Stomach (tissue), 9 donors: Measurements from ENCODE around the gene HAPSTR1. TPM values are rescaled to one million over a fixed set of nuclear protein-coding genes. Genes with fewer than 3 reads are reported as not detected.

Source experiments
- DNase-seq, 2 donors: peaks; one replicate each; pipeline versions ENCODE4 v3.0.0 to v3.0.0-alpha.2; 2013 to 2019
- H3K27ac ChIP-seq, 5 donors: fragments of 200-600 bp in 4 of 5; sonication (generic) in 4 of 5; one replicate each; pipeline ENCODE4 v1.5.1; 2013 to 2019; ENCODE audit warnings: mild to moderate bottlenecking in 1 of 5, moderate library complexity in 1 of 5
- H3K27me3 ChIP-seq, 3 donors: fragments of 200-600 bp; sonication (generic); one replicate each; pipeline ENCODE4 v1.5.1; 2017 to 2019; ENCODE audit warnings: mixed run types in 1 of 3
- H3K36me3 ChIP-seq, 4 donors: fragments of 200-600 bp; sonication (generic); 1 replicate in 3 of 4; 2 replicates in 1 of 4; pipeline ENCODE4 v1.5.1; 2016 to 2019
- H3K4me1 ChIP-seq, 4 donors: fragments of 200-600 bp; sonication (generic); one replicate each; pipeline ENCODE4 v1.5.1; 2016 to 2019
- H3K4me3 ChIP-seq, 4 donors: fragments of 200-600 bp; sonication (generic) in 3 of 4; one replicate each; pipeline ENCODE4 v1.5.1; 2016 to 2019; ENCODE audit warnings: mild to moderate bottlenecking in 1 of 4
- H3K9me3 ChIP-seq, 4 donors: fragments of 200-600 bp; sonication (generic); one replicate each; pipeline ENCODE4 v1.5.1; 2016 to 2019
- EP300 ChIP-seq: sonication (generic); formaldehyde crosslinking; IDR thresholded peaks from one replicate; pipeline ENCODE4 v1.6.1; 2017; ENCODE audit warnings: antibody characterized with exemption
- POLR2A ChIP-seq, 4 donors: fragments of 450-650 bp; IDR thresholded peaks; one replicate each; pipeline ENCODE4 v1.6.1; 2016; ENCODE audit warnings: antibody characterized with exemption in 4 of 4, control low read depth in 2 of 4, mild to moderate bottlenecking in 1 of 4, moderate library complexity in 1 of 4
- POLR2AphosphoS5 ChIP-seq, 3 donors: sonication (generic); formaldehyde crosslinking; IDR thresholded peaks; one replicate each; pipeline ENCODE4 v1.6.1; 2016; ENCODE audit warnings: antibody characterized with exemption in 3 of 3
- WGBS, 5 donors: extraction: QIAGEN DNeasy Blood & Tissue Kit in 3 of 5; methylation state at CpG; one replicate each; pipeline versions ENCODE4 v1.1.5 to v1.1.7; 2013 to 2018; 5-methylcytosine and 5-hydroxymethylcytosine counted together
- intact Hi-C: fragments of 100-400 bp; cut with DNase I; formaldehyde crosslinking; loops from one replicate; pipeline ENCODE4 v1.15.1; 2023; ENCODE audit warnings: low total_unique reads
- polyA plus RNA-seq, 3 donors: library from polyadenylated mRNA; stranded (reverse); fragments of 200-250 nt; gene quantifications; one replicate each; pipeline ENCODE4 v1.2.3, GENCODE V29; 2013
- total RNA-seq, 5 donors: library from RNA; depleted of rRNA; stranded (reverse); fragments of >200 nt; gene quantifications; one replicate each; pipeline versions ENCODE4 v1.1.0 to v1.2.3, GENCODE V29; 2014 to 2016
- TF ChIP-seq, protein P1 (sequence below), 7 experiments: fragments of 450-650 bp in 4 of 7; fragments of 200-600 bp in 3 of 7; sonication (generic) in 3 of 7; IDR thresholded peaks; one replicate each; pipeline ENCODE4 v1.5.1; 2016 to 2019; ENCODE audit warnings: antibody characterized with exemption in 7 of 7, control low read depth in 2 of 7, mild to moderate bottlenecking in 1 of 7
- donor health status: healthy with polysubstance abuse.
- donor health status: Bipolar disorder and iron deficiency.
- donor health status: healthy.

HAPSTR1 gene
- total and polyA plus RNA-seq, 8 donors = 6.6 to 84.1 (median 37.4) TPM

GRCh38 chr16:9116141-9116540, 24.7 kb downstream of the HAPSTR1 start:
- Histone ChIP-seq H3K4me1 (peaks cover 31 to 95% (median 61%) of the 10 kb centered on the region in 4 donors), H3K27me3 (no peaks in the 10 kb centered on the region), H3K27ac (no peak overlapping the region), H3K4me3 (no peak overlapping the region), H3K36me3 (peaks cover 7 to 39% (median 34%) of the 10 kb centered on the region in 4 donors), H3K9me3 (no peaks in the 10 kb centered on the region)
- DNase-seq = no peak
- TF ChIP-seq EP300 = no peak
- TF ChIP-seq POLR2A (IDR thresholded peaks at IDR 0.05) = no peak
- TF ChIP-seq, protein P1, sequence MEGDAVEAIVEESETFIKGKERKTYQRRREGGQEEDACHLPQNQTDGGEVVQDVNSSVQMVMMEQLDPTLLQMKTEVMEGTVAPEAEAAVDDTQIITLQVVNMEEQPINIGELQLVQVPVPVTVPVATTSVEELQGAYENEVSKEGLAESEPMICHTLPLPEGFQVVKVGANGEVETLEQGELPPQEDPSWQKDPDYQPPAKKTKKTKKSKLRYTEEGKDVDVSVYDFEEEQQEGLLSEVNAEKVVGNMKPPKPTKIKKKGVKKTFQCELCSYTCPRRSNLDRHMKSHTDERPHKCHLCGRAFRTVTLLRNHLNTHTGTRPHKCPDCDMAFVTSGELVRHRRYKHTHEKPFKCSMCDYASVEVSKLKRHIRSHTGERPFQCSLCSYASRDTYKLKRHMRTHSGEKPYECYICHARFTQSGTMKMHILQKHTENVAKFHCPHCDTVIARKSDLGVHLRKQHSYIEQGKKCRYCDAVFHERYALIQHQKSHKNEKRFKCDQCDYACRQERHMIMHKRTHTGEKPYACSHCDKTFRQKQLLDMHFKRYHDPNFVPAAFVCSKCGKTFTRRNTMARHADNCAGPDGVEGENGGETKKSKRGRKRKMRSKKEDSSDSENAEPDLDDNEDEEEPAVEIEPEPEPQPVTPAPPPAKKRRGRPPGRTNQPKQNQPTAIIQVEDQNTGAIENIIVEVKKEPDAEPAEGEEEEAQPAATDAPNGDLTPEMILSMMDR (IDR thresholded peaks at IDR 0.05) = no peak
- no peak for TF ChIP-seq POLR2AphosphoS5 (IDR thresholded peaks at IDR 0.05)
- 95 to 99% (median 97%) methylated on average over 2 of the region's 2 CpGs for WGBS, 5 donors
- intact Hi-C loops = no loop called here

GRCh38 chr16:9118170-9118569, 26.7 kb downstream of the HAPSTR1 start:
- Histone ChIP-seq H3K36me3 (peaks cover 7 to 58% (median 47%) of the 10 kb centered on the region in 4 donors), H3K27ac (no peak overlapping the region)
- intact Hi-C loops = no loop called here

DNA sequence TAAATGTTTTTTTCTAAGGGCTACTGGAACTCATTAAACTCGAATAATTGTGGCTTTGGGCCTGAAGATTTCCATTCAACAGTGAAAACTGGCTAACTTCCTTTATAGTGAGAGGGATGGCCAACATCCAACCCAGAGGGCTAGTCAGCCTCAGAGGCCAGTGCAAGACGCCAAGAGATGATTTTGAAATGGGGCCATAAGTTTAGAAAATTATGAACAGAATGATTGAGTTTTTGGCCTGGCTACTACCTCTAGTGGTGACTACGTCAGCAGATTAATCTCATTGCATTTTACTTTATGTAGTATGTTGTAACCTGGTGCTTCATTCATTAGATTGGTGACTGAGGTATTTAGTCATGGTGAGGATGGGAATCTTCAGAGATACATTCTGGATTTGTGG, 28.4 kb downstream of the HAPSTR1 start:
- Histone ChIP-seq H3K9me3 (no peaks in the 10 kb centered on the region), H3K4me1 (peaks cover 8 to 93% (median 51%) of the 10 kb centered on the region in 4 donors), H3K4me3 (no peak overlapping the region), H3K27ac (peak overlapping the region in 2 of 5 donors; percentile 15 to 27), H3K27me3 (no peaks in the 10 kb centered on the region), H3K36me3 (peaks cover 10 to 70% (median 59%) of the 10 kb centered on the region in 4 donors)
- peak in 1 of 3 donors; percentile 50 for TF ChIP-seq POLR2AphosphoS5 (IDR thresholded peaks at IDR 0.05)
- TF ChIP-seq, protein P1 (IDR thresholded peaks at IDR 0.05) = no peak
- 28 to 57% (median 47%) methylated on average over 3 of the region's 3 CpGs for WGBS, 5 donors
- no peak for DNase-seq
- intact Hi-C loops = no loop called here

More at GRCh38 chr16:9118170-9118569, 26.7 kb downstream of the HAPSTR1 start:
- Histone ChIP-seq H3K4me3 (no peak overlapping the region), H3K27me3 (no peaks in the 10 kb centered on the region), H3K9me3 (no peaks in the 10 kb centered on the region), H3K4me1 (peaks cover 11 to 95% (median 53%) of the 10 kb centered on the region in 4 donors)
- no peak for TF ChIP-seq EP300
- no peak for TF ChIP-seq POLR2AphosphoS5 (IDR thresholded peaks at IDR 0.05)
- TF ChIP-seq, protein P1 (IDR thresholded peaks at IDR 0.05) = no peak
- no peak for TF ChIP-seq POLR2A (IDR thresholded peaks at IDR 0.05)
- no peak for DNase-seq

DNA sequence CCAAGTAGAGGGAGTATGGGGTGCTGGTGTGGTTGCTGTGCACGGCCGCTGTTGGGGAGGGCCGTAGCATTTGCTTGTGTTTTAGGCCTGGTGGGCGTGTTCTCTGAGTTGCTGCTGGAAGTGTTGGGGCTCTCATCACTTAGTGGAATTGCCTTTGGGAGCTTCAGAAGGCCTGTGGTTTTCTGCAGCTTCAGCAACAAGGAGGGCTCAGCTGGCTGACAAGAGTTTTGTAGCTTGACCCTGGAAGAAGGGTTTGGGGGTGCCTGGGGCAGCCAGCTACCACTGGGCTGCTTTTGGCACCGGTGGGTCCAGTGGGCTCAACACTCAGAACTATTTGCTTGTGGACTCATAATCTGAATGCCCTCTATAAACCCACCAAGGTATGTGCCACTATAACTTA, 30.9 kb downstream of the HAPSTR1 start:
- Histone ChIP-seq H3K27me3 (no peaks in the 10 kb centered on the region), H3K36me3 (peaks cover 13 to 60% (median 44%) of the 10 kb centered on the region in 4 donors), H3K27ac (peak overlapping the region in 2 of 5 donors; percentile 57 to 73), H3K9me3 (no peaks in the 10 kb centered on the region), H3K4me1 (peaks cover 9 to 90% (median 55%) of the 10 kb centered on the region in 4 donors), H3K4me3 (no peak overlapping the region)
- TF ChIP-seq POLR2A (IDR thresholded peaks at IDR 0.05) = no peak
- TF ChIP-seq, protein P1 (IDR thresholded peaks at IDR 0.05) = no peak
- no peak for TF ChIP-seq EP300
- TF ChIP-seq POLR2AphosphoS5 (IDR thresholded peaks at IDR 0.05) = no peak
- WGBS, 5 donors = 87 to 100% (median 90%) methylated on average over 5 of the region's 5 CpGs
- no peak for DNase-seq
- intact Hi-C loops = no loop called here
